GM19023 (cell line): Measurements from ENCODE around the gene DCLK2.

Experiments
- ATAC-seq: cut with Tn5 transposase; IDR thresholded peaks from one replicate; pipeline ENCODE4 v1.9.1; 2021; ENCODE audit warnings: mild to moderate bottlenecking, moderate library complexity; ENCODE audit not compliant: unreplicated experiment

DCLK2 gene

GRCh38 chr4:150256225-150256620 lies 178.0 kb downstream of the DCLK2 start:
- ATAC-seq, result no peak

DNA sequence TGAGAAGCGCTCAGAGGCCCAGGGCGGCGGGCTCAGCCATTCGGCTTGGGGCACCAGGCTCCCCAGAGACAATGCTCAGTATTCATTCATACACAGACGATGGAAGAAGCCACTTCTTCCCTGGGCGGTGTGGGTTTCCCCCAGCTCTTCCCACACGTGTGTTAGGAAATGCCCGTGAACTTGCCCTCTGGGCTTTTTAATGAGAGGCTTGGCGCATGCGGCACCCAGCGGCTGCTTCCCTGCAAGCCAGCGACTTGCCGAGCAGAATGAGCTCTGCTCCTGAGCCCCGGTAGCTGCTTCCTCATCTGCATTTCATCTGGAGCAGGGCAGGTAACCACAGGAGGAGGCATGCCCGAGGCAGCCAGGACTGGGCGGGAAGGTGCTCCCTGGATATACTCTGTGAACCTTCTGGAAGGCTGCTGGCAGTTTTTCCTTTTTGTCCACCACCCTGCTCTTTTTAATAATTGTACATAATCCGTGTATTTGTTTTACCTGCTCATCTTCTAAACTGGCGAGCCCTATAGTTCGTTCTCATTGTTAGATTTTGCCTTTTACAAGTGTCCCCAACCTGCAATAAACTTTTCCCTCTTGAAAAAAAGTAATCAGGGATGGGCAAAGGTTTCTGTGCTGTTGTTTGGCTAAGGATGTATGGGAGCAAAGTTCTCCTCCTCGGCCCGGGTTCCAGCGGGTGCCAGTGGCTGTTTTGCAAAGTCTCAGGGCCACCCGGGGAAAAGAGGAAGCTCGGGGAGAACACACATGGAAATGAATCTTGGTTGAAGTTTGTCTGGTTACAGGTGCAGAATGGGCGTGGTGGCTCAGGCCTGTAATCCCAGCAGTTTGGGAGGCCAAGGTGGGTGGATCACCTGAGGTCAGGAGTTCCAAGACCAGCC lies 178.8 kb downstream of the DCLK2 start:
- ATAC-seq, result no peak

- no peak for ATAC-seq
Measured at GRCh38 chr4:150258569-150258968, 180.3 kb downstream of the DCLK2 start.

- ATAC-seq, result no peak
Measured at GRCh38 chr4:150259861-150260567, 181.8 kb downstream of the DCLK2 start.

DNA sequence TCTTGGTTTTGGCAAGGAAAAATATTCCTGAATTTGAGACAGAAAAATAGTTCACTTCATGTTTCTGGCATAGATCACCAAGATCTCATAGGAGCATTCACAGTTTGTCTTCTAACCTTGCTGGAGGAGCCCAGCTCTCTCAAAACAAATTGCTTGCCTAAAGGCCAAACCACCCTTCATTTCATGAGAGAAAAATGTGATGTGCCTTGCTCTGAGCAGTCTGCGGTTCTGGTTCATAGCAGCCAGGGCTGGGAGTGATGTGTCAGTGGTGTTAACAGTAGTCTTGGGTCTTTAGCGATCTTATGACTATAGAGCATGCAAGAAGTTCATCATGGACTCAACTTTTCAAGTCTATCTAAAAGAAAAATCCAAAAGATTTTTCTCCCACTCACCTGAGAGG lies 183.3 kb downstream of the DCLK2 start:
- ATAC-seq, result no peak

- no peak for ATAC-seq
Measured at GRCh38 chr4:150262611-150263010, 184.4 kb downstream of the DCLK2 start.

- no peak for ATAC-seq
Measured at GRCh38 chr4:150264595-150265161, 186.4 kb downstream of the DCLK2 start.

GRCh38 chr4:150265806-150266205 lies 187.6 kb downstream of the DCLK2 start:
- no peak for ATAC-seq

GRCh38 chr4:150268444-150268843 lies 190.2 kb downstream of the DCLK2 start:
- no peak for ATAC-seq

- ATAC-seq, result no peak
Measured at GRCh38 chr4:150278206-150278605, 200.0 kb downstream of the DCLK2 start.

DNA sequence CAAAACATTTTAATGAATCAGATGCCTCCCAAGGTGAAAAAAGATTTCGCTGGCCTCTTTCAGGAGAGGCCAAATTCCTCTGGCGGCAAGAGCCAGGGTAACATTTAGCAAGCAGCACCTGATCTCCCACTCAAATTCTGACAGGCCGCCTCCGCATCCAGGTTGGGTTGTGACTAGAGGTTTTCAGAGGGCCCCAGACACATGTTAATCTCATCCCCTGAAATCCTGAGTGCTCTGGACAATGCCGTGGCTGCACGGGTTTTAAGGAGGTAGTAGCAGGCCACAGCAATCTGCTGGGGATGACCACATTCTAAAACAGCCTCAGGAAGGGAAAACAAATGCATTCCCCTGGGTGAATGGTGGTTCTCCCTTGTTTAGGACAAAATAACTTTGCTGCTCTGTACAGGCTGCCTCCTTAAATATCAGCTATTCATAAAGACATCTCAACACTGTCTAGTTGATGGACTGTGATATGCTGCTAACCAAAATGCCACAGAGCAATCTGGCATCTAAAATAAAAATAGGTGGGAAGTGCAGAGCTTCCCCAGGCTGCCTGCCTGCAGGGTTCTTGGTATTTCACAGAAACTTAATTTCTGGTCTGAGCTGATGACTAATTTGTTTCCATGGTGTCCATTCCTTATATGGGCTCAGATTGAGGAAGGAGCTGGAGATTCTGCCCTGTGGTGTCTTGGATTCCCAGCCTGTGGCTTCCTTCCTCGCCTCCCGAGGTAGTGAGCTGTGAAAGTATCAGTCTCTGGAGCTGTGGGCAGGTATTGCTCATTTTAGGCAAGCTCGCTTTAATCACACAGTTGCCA lies 202.0 kb downstream of the DCLK2 start:
- no peak for ATAC-seq

- ATAC-seq, result no peak
Measured at GRCh38 chr4:150280975-150281374, 202.7 kb downstream of the DCLK2 start.

GRCh38 chr4:150283689-150284088 lies 205.4 kb downstream of the DCLK2 start:
- no peak for ATAC-seq

DNA sequence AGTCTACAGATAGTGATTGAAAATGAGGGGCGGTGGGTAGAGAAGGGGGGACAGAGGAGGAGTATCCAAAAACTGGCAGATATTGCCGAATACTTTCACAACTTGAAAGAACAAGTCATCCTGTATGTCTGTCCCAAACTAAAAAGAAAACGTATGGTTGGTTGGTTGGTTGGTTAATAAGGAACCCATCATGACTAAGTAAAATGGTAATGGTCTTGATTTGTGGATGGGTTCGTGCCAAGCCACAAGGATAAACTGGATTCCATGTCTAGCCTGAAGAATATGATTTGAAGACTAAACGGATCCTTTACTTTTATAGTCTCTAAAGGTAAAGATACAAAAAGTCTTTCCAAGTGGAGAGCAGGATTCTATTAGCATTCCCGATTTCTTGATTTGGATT lies 208.4 kb downstream of the DCLK2 start:
- ATAC-seq, result no peak

- ATAC-seq, result no peak
Measured at GRCh38 chr4:150289198-150289597, 211.0 kb downstream of the DCLK2 start.

GRCh38 chr4:150289881-150290280 lies 211.6 kb downstream of the DCLK2 start:
- no peak for ATAC-seq

DNA sequence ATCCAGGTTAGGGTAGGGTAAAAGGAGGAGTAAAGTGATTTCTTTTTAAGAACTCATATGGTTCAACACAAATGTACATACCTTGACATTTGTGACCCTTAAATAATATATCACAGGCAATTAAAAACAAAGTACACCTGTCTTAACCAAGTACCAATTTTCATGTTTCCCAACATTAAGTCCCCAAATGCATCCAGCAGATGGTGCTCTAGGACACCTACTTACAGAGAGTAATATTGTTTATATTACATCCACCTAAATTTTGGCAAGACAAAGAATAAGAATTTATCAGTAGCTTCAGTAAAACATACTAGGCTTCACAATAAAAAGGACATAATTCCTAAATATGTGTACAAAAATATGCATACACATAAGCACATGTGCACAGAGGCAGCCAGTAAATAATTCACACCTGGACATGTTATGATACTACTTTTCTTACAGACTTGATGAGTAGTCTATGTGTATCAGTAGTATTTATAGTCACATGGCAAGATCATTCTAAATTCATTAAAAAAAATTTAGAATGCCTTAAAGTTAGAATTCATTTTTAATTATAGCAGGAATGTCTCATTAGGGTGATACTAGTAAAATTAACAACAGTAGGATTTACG lies 219.7 kb downstream of the DCLK2 start:
- no peak for ATAC-seq

- ATAC-seq, result no peak
Measured at GRCh38 chr4:150299816-150300215, 221.6 kb downstream of the DCLK2 start.

DNA sequence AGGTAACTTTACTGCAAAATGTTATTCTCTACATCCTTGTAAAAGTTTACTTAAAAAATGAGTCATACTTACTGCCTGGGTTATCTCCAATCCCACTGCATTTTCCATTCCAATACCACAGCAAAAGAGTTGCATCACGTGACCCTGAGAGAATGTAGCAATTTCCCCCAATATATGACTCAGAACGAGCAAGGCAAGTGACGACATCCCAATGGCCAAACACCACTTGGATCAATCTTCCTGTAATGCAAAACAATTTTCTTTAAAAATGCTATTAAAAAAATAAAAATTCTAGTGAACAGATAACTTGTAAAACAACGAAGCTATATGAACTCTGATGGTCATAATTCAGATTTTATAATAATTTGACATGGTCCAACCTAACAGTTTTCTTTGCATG lies 224.3 kb downstream of the DCLK2 start:
- ATAC-seq, result no peak

GRCh38 chr4:150305995-150306394 lies 227.8 kb downstream of the DCLK2 start:
- no peak for ATAC-seq

DNA sequence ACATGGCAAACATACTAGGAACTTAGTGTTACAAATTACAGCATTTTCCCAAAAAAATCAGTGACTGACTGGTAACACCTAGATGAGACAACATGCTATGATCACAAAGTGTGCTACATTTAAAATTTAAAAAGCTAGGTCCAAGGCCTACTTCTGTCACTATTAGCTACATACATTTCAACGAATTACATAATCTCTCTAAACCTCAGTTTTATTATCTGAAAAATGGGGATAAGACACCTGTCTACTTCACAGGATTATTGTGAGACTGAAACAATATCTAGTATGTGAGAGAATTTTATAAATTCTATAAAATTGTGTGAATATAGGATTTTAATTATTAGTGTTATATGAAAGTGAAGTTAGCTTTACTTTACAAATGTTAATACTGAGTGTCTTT lies 228.5 kb downstream of the DCLK2 start:
- ATAC-seq, result no peak
